GM12878 (cell line): Measurements from ENCODE around the gene GPC6.

Source experiments
- BHLHE40 ChIP-seq, 2 experiments: fragments of 450-650 bp in 1 of 2; IDR thresholded peaks; 2 replicates each; pipeline ENCODE4 v1.6.1; 2011 to 2017; ENCODE audit warnings: low read depth in 2 of 2, borderline replicate concordance in 1 of 2, improper control_type of control experiment in 1 of 2, low read length in 1 of 2, mild to moderate bottlenecking in 1 of 2
- BRCA1 ChIP-seq: IDR thresholded peaks from 2 replicates; pipeline ENCODE4 v1.6.1; 2011; ENCODE audit warnings: low read depth, low read length, improper control_type of control experiment
- CBX5 ChIP-seq: sonication (generic); IDR thresholded peaks from 2 replicates; pipeline ENCODE4 v1.6.1; 2016; ENCODE audit warnings: low read depth, moderate library complexity, mild to moderate bottlenecking, inconsistent platforms
- CREM ChIP-seq: IDR thresholded peaks from 2 replicates; pipeline ENCODE4 v1.6.1; 2014; ENCODE audit warnings: antibody characterized with exemption, low read depth
- DPF2 ChIP-seq: fragments of 450-650 bp; IDR thresholded peaks from 2 replicates; pipeline ENCODE4 v1.6.1; 2017; ENCODE audit warnings: mild to moderate bottlenecking
- FOXM1 ChIP-seq: IDR thresholded peaks from 2 replicates; pipeline ENCODE4 v1.6.1; 2012; ENCODE audit warnings: low read depth, mild to moderate bottlenecking, inconsistent platforms, low read length, moderate library complexity
- NFIC ChIP-seq: IDR thresholded peaks from 2 replicates; pipeline ENCODE4 v1.6.1; 2012; ENCODE audit warnings: low read depth, mild to moderate bottlenecking, inconsistent platforms, low read length, moderate library complexity
- POLR2AphosphoS5 ChIP-seq: IDR thresholded peaks from 2 replicates; pipeline ENCODE4 v1.6.1; 2011; ENCODE audit warnings: mild to moderate bottlenecking, low read length, inconsistent platforms
- SIX5 ChIP-seq: IDR thresholded peaks from 2 replicates; pipeline ENCODE4 v1.6.1; 2011; ENCODE audit warnings: mild to moderate bottlenecking, low read depth, low read length, moderate library complexity; ENCODE audit not compliant: severe bottlenecking
- SMC3 ChIP-seq: IDR thresholded peaks from 2 replicates; pipeline ENCODE4 v1.6.1; 2011; ENCODE audit warnings: low read length, improper control_type of control experiment, borderline replicate concordance
- STAT1 ChIP-seq: fragments of 450-650 bp; conservative IDR thresholded peaks from 2 replicates; pipeline ENCODE4 v1.6.1; 2014; ENCODE audit warnings: antibody characterized with exemption, mild to moderate bottlenecking
- TAF1 ChIP-seq: IDR thresholded peaks from 2 replicates; pipeline ENCODE4 v1.6.1; 2011; ENCODE audit warnings: mild to moderate bottlenecking, low read depth, low read length, borderline replicate concordance
- TF ChIP-seq, protein P1 (sequence below), 3 experiments: IDR thresholded peaks in 2 of 3; conservative IDR thresholded peaks in 1 of 3; 2 replicates each; pipeline ENCODE4 v1.5.1; 2011; ENCODE audit warnings: low read depth in 3 of 3, low read length in 3 of 3, mild to moderate bottlenecking in 3 of 3, control low read depth in 2 of 3, moderate library complexity in 2 of 3, inconsistent platforms in 1 of 3, mixed read lengths in 1 of 3; ENCODE audit not compliant: control insufficient read depth in 2 of 3, insufficient read depth in 1 of 3; ENCODE audit errors: extremely low read depth in 1 of 3

DNA sequence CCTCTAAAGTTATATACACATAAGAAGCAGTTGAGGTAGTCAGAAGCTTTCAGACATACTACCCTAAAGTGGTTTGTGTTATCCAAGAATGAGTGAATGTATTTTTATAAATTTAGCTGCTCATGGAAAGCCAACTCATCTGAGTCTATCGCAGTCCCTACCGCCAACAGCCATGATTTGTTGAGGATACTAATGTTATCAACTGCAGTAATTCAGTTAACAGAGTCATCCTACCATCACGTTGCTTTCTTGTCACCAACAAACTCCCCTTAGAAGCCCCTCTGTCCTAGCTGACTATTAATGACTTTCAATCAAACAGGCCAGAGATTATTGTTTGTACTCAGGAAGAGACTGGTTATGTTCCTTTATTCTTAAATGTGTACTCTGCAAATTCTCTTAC, 1083.0 kb downstream of the GPC6 start:
- TF ChIP-seq DPF2 (no peak), SMC3 (no peak), NFIC (no peak), CREM (no peak), POLR2AphosphoS5 (no peak), FOXM1 (no peak), CBX5 (no peak), BHLHE40 (IDR thresholded peaks at IDR 0.05; ENCODE audit: borderline replicate concordance in 1 of 2, low read depth in 2 of 2, low read length in 1 of 2) (no peak), SIX5 (no peak), BRCA1 (no peak), TAF1 (no peak), STAT1 (no peak)
- TF ChIP-seq, protein P1, sequence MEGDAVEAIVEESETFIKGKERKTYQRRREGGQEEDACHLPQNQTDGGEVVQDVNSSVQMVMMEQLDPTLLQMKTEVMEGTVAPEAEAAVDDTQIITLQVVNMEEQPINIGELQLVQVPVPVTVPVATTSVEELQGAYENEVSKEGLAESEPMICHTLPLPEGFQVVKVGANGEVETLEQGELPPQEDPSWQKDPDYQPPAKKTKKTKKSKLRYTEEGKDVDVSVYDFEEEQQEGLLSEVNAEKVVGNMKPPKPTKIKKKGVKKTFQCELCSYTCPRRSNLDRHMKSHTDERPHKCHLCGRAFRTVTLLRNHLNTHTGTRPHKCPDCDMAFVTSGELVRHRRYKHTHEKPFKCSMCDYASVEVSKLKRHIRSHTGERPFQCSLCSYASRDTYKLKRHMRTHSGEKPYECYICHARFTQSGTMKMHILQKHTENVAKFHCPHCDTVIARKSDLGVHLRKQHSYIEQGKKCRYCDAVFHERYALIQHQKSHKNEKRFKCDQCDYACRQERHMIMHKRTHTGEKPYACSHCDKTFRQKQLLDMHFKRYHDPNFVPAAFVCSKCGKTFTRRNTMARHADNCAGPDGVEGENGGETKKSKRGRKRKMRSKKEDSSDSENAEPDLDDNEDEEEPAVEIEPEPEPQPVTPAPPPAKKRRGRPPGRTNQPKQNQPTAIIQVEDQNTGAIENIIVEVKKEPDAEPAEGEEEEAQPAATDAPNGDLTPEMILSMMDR (IDR thresholded peaks at IDR 0.05 in 2 of 3, conservative IDR thresholded peaks at IDR 0.05 in 1 of 3; ENCODE audit: control insufficient read depth in 2 of 3, extremely low read depth in 1 of 3, insufficient read depth in 1 of 3, low read depth in 3 of 3, low read length in 3 of 3): no peak
